Fibroblast of the conjunctiva (primary cell): ENCODE results near the gene SRSF6.
"Not testable (repeated sequence)": the region's sequence is repeated elsewhere in the genome, so short reads cannot be mapped to it uniquely, and the experiment has no call there.

Experiments used
- DNase-seq: peaks from one replicate; pipeline ENCODE4 v3.0.0-alpha.2; 2010; ENCODE audit warnings: low read depth

Gene SRSF6

GRCh38 chr20:43457640-43458421 is at the start of gene SRSF6:
Gene SRSF6, plus strand, starts transcription at chr20:43457896. Its CDS starts 138 bp downstream, at chr20:43458034.
- peak; percentile 77 for DNase-seq

- peak; percentile 32 for DNase-seq
These were observed 48.7 kb upstream of the SRSF6 start for GRCh38 chr20:43408848-43409576.

- no peak for DNase-seq
These were observed 48.2 kb upstream of the SRSF6 start for GRCh38 chr20:43409577-43409913.

- DNase-seq, result no peak
These were observed 41.9 kb upstream of the SRSF6 start for GRCh38 chr20:43415661-43416430.

- DNase-seq, result no peak
These were observed 41.0 kb upstream of the SRSF6 start for GRCh38 chr20:43416591-43417228.

- no peak for DNase-seq
These were observed 37.5 kb upstream of the SRSF6 start for GRCh38 chr20:43420192-43420591.

- DNase-seq, result not testable (repeated sequence)
These were observed 36.8 kb upstream of the SRSF6 start for GRCh38 chr20:43420913-43421312.

- DNase-seq, result no peak
These were observed 31.5 kb upstream of the SRSF6 start for GRCh38 chr20:43426172-43426571.

GRCh38 chr20:43430265-43431133 is 27.2 kb upstream of the SRSF6 start:
- no peak for DNase-seq

GRCh38 chr20:43431134-43431519 is 26.6 kb upstream of the SRSF6 start:
- no peak for DNase-seq

GRCh38 chr20:43432498-43432897 is 25.2 kb upstream of the SRSF6 start:
- DNase-seq, result no peak

- no peak for DNase-seq
These were observed 24.3 kb upstream of the SRSF6 start for GRCh38 chr20:43433250-43433854.

GRCh38 chr20:43434565-43434964 is 23.1 kb upstream of the SRSF6 start:
- no peak for DNase-seq

- no peak for DNase-seq
These were observed 18.9 kb upstream of the SRSF6 start for GRCh38 chr20:43438578-43439316.

GRCh38 chr20:43440531-43440930 is 17.2 kb upstream of the SRSF6 start:
- no peak for DNase-seq

- no peak for DNase-seq
These were observed 15.3 kb upstream of the SRSF6 start for GRCh38 chr20:43442282-43442880.

- DNase-seq, result no peak
These were observed 13.6 kb upstream of the SRSF6 start for GRCh38 chr20:43444107-43444506.

- DNase-seq, result no peak
These were observed 11.3 kb upstream of the SRSF6 start for GRCh38 chr20:43446361-43446879.

GRCh38 chr20:43448431-43448747 is 9.3 kb upstream of the SRSF6 start:
- DNase-seq, result not testable (repeated sequence)
